Keratinocyte (primary cell): ENCODE data around the gene GPR171. TPM values are rescaled to one million over a fixed set of nuclear protein-coding genes. Genes with fewer than 3 reads are reported as not detected.

ENCODE experiments used
- DNase-seq: peaks from one replicate; pipeline ENCODE4 v3.0.0-alpha.2; 2011; ENCODE audit warnings: low read depth, missing footprints, low spot score
- FAIRE-seq: peaks from 2 replicates; lab custom pipeline; 2011; peaks lifted over from hg19 to GRCh38; lab: Jason Lieb, UNC
- H2AFZ ChIP-seq: 2 replicates; pipeline ENCODE4 v1.6.0; 2012; ENCODE audit warnings: low read length, control low read depth, inconsistent platforms; ENCODE audit not compliant: control insufficient read depth
- H3K27ac ChIP-seq: 2 replicates; pipeline ENCODE4 v1.5.1; 2011; ENCODE audit warnings: low read length; ENCODE audit not compliant: control insufficient read depth, insufficient read depth
- H3K27me3 ChIP-seq: 3 replicates; pipeline ENCODE4 v1.6.0; 2011; ENCODE audit warnings: low read length; ENCODE audit not compliant: control insufficient read depth, insufficient read depth; ENCODE audit errors: extremely low read depth
- H3K36me3 ChIP-seq, 2 experiments: 2 replicates in 1 of 2; 3 replicates in 1 of 2; pipeline ENCODE4 v1.5.1; 2011; ENCODE audit warnings: low read length in 2 of 2, mild to moderate bottlenecking in 1 of 2; ENCODE audit not compliant: control insufficient read depth in 2 of 2, insufficient read depth in 2 of 2; ENCODE audit errors: extremely low read depth in 1 of 2
- H3K4me1 ChIP-seq: 3 replicates; pipeline ENCODE4 v1.5.1; 2011; ENCODE audit warnings: low read length; ENCODE audit not compliant: control insufficient read depth, insufficient read depth; ENCODE audit errors: extremely low read depth
- H3K4me2 ChIP-seq: 3 replicates; pipeline ENCODE4 v1.6.0; 2011; ENCODE audit warnings: low read depth, low read length; ENCODE audit not compliant: control insufficient read depth, insufficient read depth; ENCODE audit errors: extremely low read depth
- H3K4me3 ChIP-seq, 3 experiments: fragments of 200-600 bp in 1 of 3; sonication (generic) in 1 of 3; 2 replicates in 2 of 3; 3 replicates in 1 of 3; pipeline ENCODE4 v1.5.1; 2011 to 2016; ENCODE audit warnings: low read length in 3 of 3, mild to moderate bottlenecking in 3 of 3, control low read depth in 2 of 3, inconsistent platforms in 1 of 3, low read depth in 1 of 3, mixed read lengths in 1 of 3, mixed run types in 1 of 3, moderate library complexity in 1 of 3; ENCODE audit not compliant: control insufficient read depth in 2 of 3, insufficient read depth in 2 of 3; ENCODE audit errors: extremely low read depth in 1 of 3
- H3K79me2 ChIP-seq: 2 replicates; pipeline ENCODE4 v1.6.0; 2012; ENCODE audit warnings: low read length; ENCODE audit not compliant: control insufficient read depth, insufficient read depth
- H3K9ac ChIP-seq: 3 replicates; pipeline ENCODE4 v1.6.0; 2011; ENCODE audit warnings: low read length; ENCODE audit not compliant: control insufficient read depth, insufficient read depth; ENCODE audit errors: extremely low read depth
- H3K9me1 ChIP-seq: 3 replicates; pipeline ENCODE4 v1.6.0; 2011; ENCODE audit warnings: low read length; ENCODE audit not compliant: control insufficient read depth, insufficient read depth; ENCODE audit errors: extremely low read depth
- H3K9me3 ChIP-seq: 2 replicates; pipeline ENCODE4 v1.5.1; 2012; ENCODE audit warnings: low read depth, low read length; ENCODE audit not compliant: control insufficient read depth
- H4K20me1 ChIP-seq: 3 replicates; pipeline ENCODE4 v1.6.0; 2011; ENCODE audit warnings: low read length; ENCODE audit not compliant: control insufficient read depth, insufficient read depth; ENCODE audit errors: extremely low read depth
- CTCF ChIP-seq, 3 experiments: IDR thresholded peaks in 1 of 3; conservative IDR thresholded peaks in 1 of 3; optimal IDR thresholded peaks in 1 of 3; 2 replicates in 2 of 3; 3 replicates in 1 of 3; pipeline versions ENCODE3 to v1.5.1; 2011; ENCODE audit warnings: low read length in 3 of 3, mild to moderate bottlenecking in 3 of 3, moderate library complexity in 2 of 3, control low read depth in 1 of 3, inconsistent platforms in 1 of 3; ENCODE audit not compliant: insufficient read depth in 2 of 3; ENCODE audit errors: extremely low read depth in 1 of 3
- EZH2 ChIP-seq: IDR thresholded peaks from one replicate; pipeline ENCODE4 v1.6.1; 2012; ENCODE audit warnings: inconsistent platforms, mild to moderate bottlenecking, low read length, moderate library complexity
- dilution Hi-C: fragments of 300-500 bp; cut with MboI; formaldehyde crosslinking; loops from one replicate; pipeline ENCODE4 v1.7.0; 2020; ENCODE audit warnings: low sequenced_read_pairs; ENCODE audit not compliant: extremely low pct_ligation_motif_present
- polyA plus RNA-seq, 5 experiments: library from polyadenylated mRNA; depleted of rRNA in 3 of 5; stranded (reverse) in 3 of 5; stranded (forward) in 1 of 5; unstranded in 1 of 5; fragments of >200 nt; gene quantifications; 1 replicate in 1 of 5; 2 replicates in 3 of 5; 3 replicates in 1 of 5; pipeline versions ENCODE4 v1.2.1 to v1.2.3, GENCODE V29; 2011 to 2012; ENCODE audit warnings: missing spikeins in 2 of 5, low read depth in 1 of 5, low replicate concordance in 1 of 5

Gene GPR171
- polyA plus RNA-seq, 1 donor (not counting 4 experiments of a cell fraction or from before 2014, with no cell fraction given) = not detected

- Histone ChIP-seq H3K9ac (no peak overlapping the region), H3K4me3 (no peak overlapping the region), H3K9me3 (no peaks in the 10 kb centered on the region), H3K36me3 (no peaks in the 10 kb centered on the region), H3K27ac (no peak overlapping the region), H3K4me2 (no peak overlapping the region), H3K79me2 (no peaks in the 10 kb centered on the region), H4K20me1 (no peaks in the 10 kb centered on the region), H3K27me3 (no peaks in the 10 kb centered on the region), H3K4me1 (no peaks in the 10 kb centered on the region), H3K9me1 (no peaks in the 10 kb centered on the region), H2AFZ (no peak overlapping the region)
- FAIRE-seq = no peak
- TF ChIP-seq EZH2 (no peak), CTCF (optimal IDR thresholded peaks at IDR 0.05 in 1 of 3, IDR thresholded peaks at IDR 0.05 in 1 of 3, conservative IDR thresholded peaks at IDR 0.05 in 1 of 3; ENCODE audit: extremely low read depth in 1 of 3, insufficient read depth in 2 of 3, low read length in 3 of 3) (no peak)
- no peak for DNase-seq
- dilution Hi-C loops = no loop called here
Observed at GRCh38 chr3:151182349-151183079, 20.5 kb downstream of the GPR171 start.

GRCh38 chr3:151178208-151178845 is 24.7 kb downstream of the GPR171 start:
- H3K9ac ChIP-seq = no peak overlapping the region
- no peak overlapping the region for H3K4me3 ChIP-seq

More at GRCh38 chr3:151178208-151178845, 24.7 kb downstream of the GPR171 start:
- no peaks in the 10 kb centered on the region for H4K20me1 ChIP-seq
- no peaks in the 10 kb centered on the region for H3K27me3 ChIP-seq
- TF ChIP-seq CTCF (optimal IDR thresholded peaks at IDR 0.05 in 1 of 3, IDR thresholded peaks at IDR 0.05 in 1 of 3, conservative IDR thresholded peaks at IDR 0.05 in 1 of 3; ENCODE audit: extremely low read depth in 1 of 3, insufficient read depth in 2 of 3, low read length in 3 of 3) (no peak), EZH2 (no peak)
- no peaks in the 10 kb centered on the region for H3K36me3 ChIP-seq
- H2AFZ ChIP-seq = no peak overlapping the region
- no peak for DNase-seq
- H3K4me1 ChIP-seq = no peaks in the 10 kb centered on the region
- H3K9me3 ChIP-seq = no peaks in the 10 kb centered on the region
- no peak overlapping the region for H3K4me2 ChIP-seq
- no peak overlapping the region for H3K27ac ChIP-seq
- no peak for FAIRE-seq
- dilution Hi-C loops = no loop called here
- no peaks in the 10 kb centered on the region for H3K9me1 ChIP-seq
- no peaks in the 10 kb centered on the region for H3K79me2 ChIP-seq
